GM19023 (cell line): ENCODE data around the gene SPOUT1.

ENCODE experiments used
- ATAC-seq: cut with Tn5 transposase; IDR thresholded peaks from one replicate; pipeline ENCODE4 v1.9.1; 2021; ENCODE audit warnings: mild to moderate bottlenecking, moderate library complexity; ENCODE audit not compliant: unreplicated experiment

SPOUT1 gene

GRCh38 chr9:128773049-128773448 lies 56.5 kb downstream of the SPOUT1 start:
- no peak for ATAC-seq

- peak; percentile 89 for ATAC-seq
These were observed 57.7 kb downstream of the SPOUT1 start, which contains the start of gene ZER1 for GRCh38 chr9:128771745-128772519. Gene ZER1 (minus strand): TSS chr9:128771927. CDS start chr9:128755565, 16,362 bp downstream.

DNA sequence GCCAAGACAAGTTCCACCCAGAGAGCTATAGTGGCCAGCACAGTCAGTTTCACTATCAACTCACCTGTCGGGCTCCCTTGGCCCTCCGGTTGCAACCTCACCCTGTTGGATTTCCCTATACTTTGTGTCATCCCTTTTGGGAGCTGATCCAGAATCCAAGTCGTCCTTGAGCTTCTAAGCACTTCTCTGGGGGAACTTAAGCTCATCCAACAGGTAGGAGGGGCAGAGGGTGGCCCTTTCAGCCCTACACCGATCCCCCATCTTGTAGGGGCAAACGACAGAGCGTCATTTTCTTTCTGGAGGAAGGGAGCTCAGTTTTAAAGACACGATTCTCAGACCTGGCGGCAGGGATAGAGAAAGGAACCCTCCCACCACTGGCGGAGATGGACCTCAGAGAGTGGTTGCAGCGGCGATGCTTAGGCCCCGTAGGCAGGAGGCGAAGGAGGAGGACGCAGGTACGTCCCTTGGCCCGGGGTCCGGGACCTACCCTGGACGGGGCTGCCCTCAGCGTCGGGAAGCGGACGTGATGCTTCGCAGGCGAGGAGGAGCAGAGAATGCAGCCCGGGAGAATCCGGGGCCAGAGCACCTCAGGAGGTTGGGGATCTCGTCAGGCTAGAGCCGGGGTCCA lies 58.4 kb downstream of the SPOUT1 start:
- ATAC-seq = peak; percentile 30

DNA sequence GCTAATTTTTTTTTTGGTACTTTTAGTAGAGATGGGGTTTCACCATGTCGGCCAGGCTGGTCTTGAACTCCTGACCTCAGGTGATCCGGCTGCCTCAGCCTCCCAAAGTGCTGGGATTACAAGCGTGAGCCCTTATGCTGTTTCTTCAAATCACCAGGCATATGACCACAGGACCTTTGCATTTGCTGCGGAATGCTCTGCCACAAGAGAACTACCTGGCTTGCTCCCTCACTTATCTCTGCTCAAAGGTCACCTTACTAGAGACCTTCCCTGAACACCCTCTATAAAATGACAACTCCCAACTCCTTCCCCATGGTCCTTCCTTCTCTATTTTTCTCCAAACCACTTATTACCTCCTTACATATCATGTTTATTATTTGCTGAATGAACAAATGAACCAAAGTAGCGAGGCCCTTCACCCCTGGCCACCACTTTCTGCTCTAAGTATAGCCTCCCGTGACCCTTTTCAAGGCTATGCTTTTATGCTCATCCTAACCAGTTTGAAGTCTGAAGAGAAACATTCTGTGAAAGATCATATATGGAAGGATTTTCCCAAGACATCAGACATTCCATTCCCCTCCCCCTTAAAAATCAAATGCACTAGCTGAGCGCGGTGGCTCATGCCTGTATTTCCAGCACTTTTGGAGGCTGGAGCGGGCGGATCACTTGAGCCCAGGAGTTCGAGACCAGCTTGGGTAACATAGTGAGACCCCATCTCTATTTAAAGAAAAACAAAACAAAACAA lies 59.1 kb downstream of the SPOUT1 start:
- ATAC-seq = no peak
